Measurements from ENCODE around the gene ETV3. TPM values are rescaled to one million over a fixed set of nuclear protein-coding genes. Genes with fewer than 3 reads are reported as not detected.

The ETV3 gene
- total and polyA plus RNA-seq, 2 of the 13 experiments (the other 11 are each of a cell fraction or from before 2014, with no cell fraction given) = 4.2 to 5.8 TPM

DNA sequence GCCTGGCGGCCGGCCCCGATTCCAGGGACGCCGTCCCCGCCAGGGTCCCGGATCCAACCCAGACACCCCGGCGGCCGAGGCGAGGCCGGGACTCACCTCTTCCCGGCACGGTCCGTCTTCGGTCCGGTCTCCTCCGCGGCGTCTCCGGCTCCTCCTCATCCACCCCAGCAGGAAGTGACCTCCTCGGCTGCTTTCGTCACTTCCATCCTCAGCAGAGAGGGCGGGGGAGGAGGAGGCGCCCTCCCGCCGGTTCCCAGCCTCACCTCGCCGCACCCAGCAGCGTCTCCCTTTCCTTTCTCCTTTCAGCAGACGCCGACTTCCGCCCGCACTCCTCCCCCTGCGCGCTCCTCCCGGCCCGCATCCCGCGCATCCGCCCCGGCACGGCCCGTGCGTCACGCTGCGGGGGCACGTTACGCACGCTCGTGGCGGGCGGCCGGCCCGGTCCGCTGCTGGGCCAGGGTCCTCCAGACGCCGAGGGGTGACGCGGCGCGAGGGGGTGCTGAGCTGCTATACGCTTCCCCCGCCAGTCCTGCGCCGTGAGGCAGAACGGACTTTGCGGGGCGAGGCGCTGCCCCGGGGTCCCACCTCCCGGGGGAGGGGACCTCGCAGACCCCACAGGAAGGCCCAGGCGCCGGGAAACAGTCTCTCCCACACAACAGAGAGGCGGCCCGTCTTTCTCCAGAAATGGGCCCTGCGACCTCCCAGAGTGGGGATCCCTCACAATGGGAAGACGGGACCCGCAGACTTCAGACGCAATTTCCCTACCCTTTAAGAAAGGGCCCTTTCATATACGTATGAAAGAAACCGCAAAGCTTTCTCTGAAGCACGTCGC lies at the start of gene ETV3 (continued):
- TF ChIP-seq, protein P1, sequence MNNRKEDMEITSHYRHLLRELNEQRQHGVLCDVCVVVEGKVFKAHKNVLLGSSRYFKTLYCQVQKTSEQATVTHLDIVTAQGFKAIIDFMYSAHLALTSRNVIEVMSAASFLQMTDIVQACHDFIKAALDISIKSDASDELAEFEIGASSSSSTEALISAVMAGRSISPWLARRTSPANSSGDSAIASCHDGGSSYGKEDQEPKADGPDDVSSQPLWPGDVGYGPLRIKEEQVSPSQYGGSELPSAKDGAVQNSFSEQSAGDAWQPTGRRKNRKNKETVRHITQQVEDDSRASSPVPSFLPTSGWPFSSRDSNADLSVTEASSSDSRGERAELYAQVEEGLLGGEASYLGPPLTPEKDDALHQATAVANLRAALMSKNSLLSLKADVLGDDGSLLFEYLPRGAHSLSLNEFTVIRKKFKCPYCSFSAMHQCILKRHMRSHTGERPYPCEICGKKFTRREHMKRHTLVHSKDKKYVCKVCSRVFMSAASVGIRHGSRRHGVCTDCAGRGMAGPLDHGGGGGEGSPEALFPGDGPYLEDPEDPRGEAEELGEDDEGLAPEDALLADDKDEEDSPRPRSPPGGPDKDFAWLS (CRISPR knock-in tag; IDR thresholded peaks at IDR 0.05; ENCODE audit: borderline replicate concordance) = no peak
- TF ChIP-seq ZBTB21 (CRISPR knock-in tag; IDR thresholded peaks at IDR 0.05) = no peak
- TF ChIP-seq REL (CRISPR knock-in tag; conservative IDR thresholded peaks at IDR 0.05) = peak; percentile 88; the same call in 1 of the 2 replicates
- no peak for TF ChIP-seq HNRNPH1 (optimal IDR thresholded peaks at IDR 0.05; ENCODE audit: low read depth, low read length)
- peak; percentile 44; the same call in 1 of the 2 replicates for TF ChIP-seq ZNF790 (CRISPR knock-in tag; IDR thresholded peaks at IDR 0.05; ENCODE audit: borderline replicate concordance)
- TF ChIP-seq, protein P2, sequence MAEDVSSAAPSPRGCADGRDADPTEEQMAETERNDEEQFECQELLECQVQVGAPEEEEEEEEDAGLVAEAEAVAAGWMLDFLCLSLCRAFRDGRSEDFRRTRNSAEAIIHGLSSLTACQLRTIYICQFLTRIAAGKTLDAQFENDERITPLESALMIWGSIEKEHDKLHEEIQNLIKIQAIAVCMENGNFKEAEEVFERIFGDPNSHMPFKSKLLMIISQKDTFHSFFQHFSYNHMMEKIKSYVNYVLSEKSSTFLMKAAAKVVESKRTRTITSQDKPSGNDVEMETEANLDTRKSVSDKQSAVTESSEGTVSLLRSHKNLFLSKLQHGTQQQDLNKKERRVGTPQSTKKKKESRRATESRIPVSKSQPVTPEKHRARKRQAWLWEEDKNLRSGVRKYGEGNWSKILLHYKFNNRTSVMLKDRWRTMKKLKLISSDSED (CRISPR knock-in tag; IDR thresholded peaks at IDR 0.05) = no peak
- no peak for TF ChIP-seq NFE2 (CRISPR knock-in tag; IDR thresholded peaks at IDR 0.05)
- TF ChIP-seq, protein P3, sequence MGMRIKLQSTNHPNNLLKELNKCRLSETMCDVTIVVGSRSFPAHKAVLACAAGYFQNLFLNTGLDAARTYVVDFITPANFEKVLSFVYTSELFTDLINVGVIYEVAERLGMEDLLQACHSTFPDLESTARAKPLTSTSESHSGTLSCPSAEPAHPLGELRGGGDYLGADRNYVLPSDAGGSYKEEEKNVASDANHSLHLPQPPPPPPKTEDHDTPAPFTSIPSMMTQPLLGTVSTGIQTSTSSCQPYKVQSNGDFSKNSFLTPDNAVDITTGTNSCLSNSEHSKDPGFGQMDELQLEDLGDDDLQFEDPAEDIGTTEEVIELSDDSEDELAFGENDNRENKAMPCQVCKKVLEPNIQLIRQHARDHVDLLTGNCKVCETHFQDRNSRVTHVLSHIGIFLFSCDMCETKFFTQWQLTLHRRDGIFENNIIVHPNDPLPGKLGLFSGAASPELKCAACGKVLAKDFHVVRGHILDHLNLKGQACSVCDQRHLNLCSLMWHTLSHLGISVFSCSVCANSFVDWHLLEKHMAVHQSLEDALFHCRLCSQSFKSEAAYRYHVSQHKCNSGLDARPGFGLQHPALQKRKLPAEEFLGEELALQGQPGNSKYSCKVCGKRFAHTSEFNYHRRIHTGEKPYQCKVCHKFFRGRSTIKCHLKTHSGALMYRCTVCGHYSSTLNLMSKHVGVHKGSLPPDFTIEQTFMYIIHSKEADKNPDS (CRISPR knock-in tag; IDR thresholded peaks at IDR 0.05) = peak; percentile 78; the same call in 1 of the 2 replicates
- TF ChIP-seq, protein P4, sequence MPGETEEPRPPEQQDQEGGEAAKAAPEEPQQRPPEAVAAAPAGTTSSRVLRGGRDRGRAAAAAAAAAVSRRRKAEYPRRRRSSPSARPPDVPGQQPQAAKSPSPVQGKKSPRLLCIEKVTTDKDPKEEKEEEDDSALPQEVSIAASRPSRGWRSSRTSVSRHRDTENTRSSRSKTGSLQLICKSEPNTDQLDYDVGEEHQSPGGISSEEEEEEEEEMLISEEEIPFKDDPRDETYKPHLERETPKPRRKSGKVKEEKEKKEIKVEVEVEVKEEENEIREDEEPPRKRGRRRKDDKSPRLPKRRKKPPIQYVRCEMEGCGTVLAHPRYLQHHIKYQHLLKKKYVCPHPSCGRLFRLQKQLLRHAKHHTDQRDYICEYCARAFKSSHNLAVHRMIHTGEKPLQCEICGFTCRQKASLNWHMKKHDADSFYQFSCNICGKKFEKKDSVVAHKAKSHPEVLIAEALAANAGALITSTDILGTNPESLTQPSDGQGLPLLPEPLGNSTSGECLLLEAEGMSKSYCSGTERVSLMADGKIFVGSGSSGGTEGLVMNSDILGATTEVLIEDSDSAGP (CRISPR knock-in tag; IDR thresholded peaks at IDR 0.05; ENCODE audit: borderline replicate concordance) = peak; percentile 90
- no peak for TF ChIP-seq ZNF766 (CRISPR knock-in tag; IDR thresholded peaks at IDR 0.05; ENCODE audit: borderline replicate concordance)
- TF ChIP-seq SUZ12 (IDR thresholded peaks at IDR 0.05; ENCODE audit: low read depth, low read length) = no peak
- no peak for TF ChIP-seq FIP1L1 (IDR thresholded peaks at IDR 0.05; ENCODE audit: borderline replicate concordance, insufficient read depth, low read depth, low read length)
- peak; percentile 74; the same call in 1 of the 2 replicates for TF ChIP-seq YEATS4 (CRISPR knock-in tag; IDR thresholded peaks at IDR 0.05; ENCODE audit: borderline replicate concordance)
- TF ChIP-seq JUNB (CRISPR knock-in tag; IDR thresholded peaks at IDR 0.05; ENCODE audit: borderline replicate concordance) = no peak
- TF ChIP-seq ZNF7 (CRISPR knock-in tag; IDR thresholded peaks at IDR 0.05) = no peak
- TF ChIP-seq MTF2 (CRISPR knock-in tag; IDR thresholded peaks at IDR 0.05; ENCODE audit: borderline replicate concordance) = no peak; the same call in 1 of the 2 replicates
- no peak for TF ChIP-seq SATB2 (CRISPR knock-in tag; IDR thresholded peaks at IDR 0.05)
- no peak for TF ChIP-seq ZNF672 (CRISPR knock-in tag; IDR thresholded peaks at IDR 0.05)
- no peak for TF ChIP-seq ZNF713 (CRISPR knock-in tag; IDR thresholded peaks at IDR 0.05)
- no peak for TF ChIP-seq CBX1 (IDR thresholded peaks at IDR 0.05; ENCODE audit: low read depth)
- no peak for TF ChIP-seq CBX5 (CRISPR knock-in tag; IDR thresholded peaks at IDR 0.05; ENCODE audit: borderline replicate concordance)
- TF ChIP-seq RBFOX2 (IDR thresholded peaks at IDR 0.05; ENCODE audit: low read depth, low read length) = peak; percentile 98
- peak; percentile 91 for TF ChIP-seq ZNF891 (CRISPR knock-in tag; IDR thresholded peaks at IDR 0.05)
- TF ChIP-seq CCDC6 (CRISPR knock-in tag; IDR thresholded peaks at IDR 0.05) = no peak
